Naive thymus-derived CD4-positive, alpha-beta T cell (primary cell): ENCODE measurements around the gene CD36. TPM values are rescaled to one million over a fixed set of nuclear protein-coding genes. Genes with fewer than 3 reads are reported as not detected.

Source experiments
- ATAC-seq: fragments of 150-1000 bp; cut with Tn5 transposase; 2 replicates; pipeline ENCODE4 v1.10.0; 2021; ENCODE audit warnings: mild to moderate bottlenecking, moderate library complexity
- CTCF ChIA-PET: fragments of 350-600 bp; sonication (Branson Sonifier 250); formaldehyde crosslinking; loops from one replicate; lab custom pipeline; 2021; ENCODE audit warnings: antibody characterized with exemption; lab: Charles Lee
- POLR2A ChIA-PET: fragments of 350-600 bp; sonication (Branson Sonifier 250); formaldehyde crosslinking; loops from one replicate; lab custom pipeline; 2021; ENCODE audit warnings: antibody characterized with exemption, inconsistent platforms; lab: Charles Lee
- DNase-seq, 9 donors: peaks; one replicate each; pipeline versions ENCODE4 v3.0.0 to v3.0.0-alpha.2; 2020 to 2022; ENCODE audit warnings: mixed read lengths in 1 of 9
- H3K27ac ChIP-seq: one replicate; pipeline ENCODE4 v1.7.0; 2013; ENCODE audit warnings: mild to moderate bottlenecking, low read depth, low read length, moderate library complexity
- H3K27me3 ChIP-seq, 2 donors: one replicate each; pipeline ENCODE4 v1.7.0; 2013; ENCODE audit warnings: low read length in 2 of 2, mild to moderate bottlenecking in 2 of 2, moderate library complexity in 2 of 2; ENCODE audit not compliant: control insufficient read depth in 2 of 2, insufficient read depth in 2 of 2
- H3K36me3 ChIP-seq, 3 experiments: 1 replicate in 2 of 3; 2 replicates in 1 of 3; pipeline ENCODE4 v1.7.0; 2013; ENCODE audit warnings: low read length in 3 of 3, mild to moderate bottlenecking in 3 of 3, moderate library complexity in 1 of 3; ENCODE audit not compliant: insufficient read depth in 3 of 3, control insufficient read depth in 2 of 3
- H3K4me1 ChIP-seq, 2 donors: one replicate each; pipeline ENCODE4 v1.7.0; 2013; ENCODE audit warnings: low read length in 2 of 2, mild to moderate bottlenecking in 2 of 2, moderate library complexity in 1 of 2; ENCODE audit not compliant: control insufficient read depth in 2 of 2, insufficient read depth in 2 of 2
- H3K4me3 ChIP-seq: 2 replicates; pipeline ENCODE4 v1.7.0; 2013; ENCODE audit warnings: mild to moderate bottlenecking, low read length
- H3K9me3 ChIP-seq, 3 experiments: 1 replicate in 2 of 3; 2 replicates in 1 of 3; pipeline ENCODE4 v1.7.0; 2013; ENCODE audit warnings: low read length in 3 of 3; ENCODE audit not compliant: control insufficient read depth in 2 of 3
- H3K27ac Mint-ChIP-seq, 9 donors: one replicate each; pipeline ENCODE4 v1.8.0; 2020 to 2022; ENCODE audit warnings: mixed read lengths in 9 of 9, mild to moderate bottlenecking in 8 of 9, moderate library complexity in 5 of 9, inconsistent platforms in 2 of 9
- H3K27me3 Mint-ChIP-seq, 5 donors: one replicate each; pipeline ENCODE4 v1.8.0; 2021 to 2022; ENCODE audit warnings: mixed read lengths in 5 of 5, mild to moderate bottlenecking in 1 of 5
- H3K36me3 Mint-ChIP-seq, 5 donors: one replicate each; pipeline ENCODE4 v1.8.0; 2020 to 2022; ENCODE audit warnings: mixed read lengths in 5 of 5, mild to moderate bottlenecking in 3 of 5, inconsistent platforms in 1 of 5
- H3K4me1 Mint-ChIP-seq, 7 donors: one replicate each; pipeline ENCODE4 v1.8.0; 2020 to 2022; ENCODE audit warnings: mixed read lengths in 7 of 7, mild to moderate bottlenecking in 3 of 7, inconsistent platforms in 1 of 7
- H3K4me3 Mint-ChIP-seq, 10 donors: one replicate each; pipeline ENCODE4 v1.8.0; 2020 to 2022; ENCODE audit warnings: mild to moderate bottlenecking in 10 of 10, mixed read lengths in 10 of 10, moderate library complexity in 6 of 10, inconsistent platforms in 2 of 10
- H3K9me3 Mint-ChIP-seq, 11 donors: one replicate each; pipeline ENCODE4 v1.8.0; 2020 to 2022; ENCODE audit warnings: mixed read lengths in 11 of 11, mild to moderate bottlenecking in 4 of 11, inconsistent platforms in 1 of 11, moderate library complexity in 1 of 11
- intact Hi-C, 2 donors: fragments of 100-400 bp; cut with micrococcal nuclease; formaldehyde crosslinking; loops; one replicate each; pipeline ENCODE4 v1.15.1; 2023
- polyA plus RNA-seq, 2 donors: library from polyadenylated mRNA; unstranded; fragments of 300-500 nt; fragmentation: Illumina TruSeq; gene quantifications; one replicate each; pipeline ENCODE4 v1.2.3, GENCODE V29; 2021
- total RNA-seq, 6 experiments: library from RNA in 5 of 6; stranded (reverse) in 5 of 6; gene quantifications; 1 replicate in 5 of 6; 2 replicates in 1 of 6; pipeline ENCODE4 v1.2.3 and lab custom pipeline; 2021 to 2026

Gene CD36
- total and polyA plus RNA-seq, 7 experiments from 2014 or later, result 0.16 to 109 (median 4.2) TPM; not detected in 1

GRCh38 chr7:80611353-80611752 is 27.1 kb upstream of the CD36 start:
- ChIA-PET POLR2A (no interaction called here), CTCF (no interaction called here)
- peaks cover 0 to 3% (median 0%) of the 10 kb centered on the region in 7 donors for H3K4me1 Mint-ChIP-seq
- H3K36me3 ChIP-seq, result no peaks in the 10 kb centered on the region
- no peak overlapping the region for H3K4me3 Mint-ChIP-seq
- no peak overlapping the region for H3K27ac Mint-ChIP-seq
- no peak for ATAC-seq
- no peaks in the 10 kb centered on the region for H3K4me1 ChIP-seq
- no peak for DNase-seq
- intact Hi-C loops, result no loop called here
- H3K9me3 Mint-ChIP-seq, result peaks cover 0 to 6% (median 0%) of the 10 kb centered on the region in 11 donors
- H3K9me3 ChIP-seq, result no peaks in the 10 kb centered on the region
- H3K27me3 ChIP-seq, result no peaks in the 10 kb centered on the region
- peaks cover 0 to 6% (median 0%) of the 10 kb centered on the region in 5 donors for H3K27me3 Mint-ChIP-seq
- H3K27ac ChIP-seq, result no peak overlapping the region
- no peaks in the 10 kb centered on the region for H3K36me3 Mint-ChIP-seq
- H3K4me3 ChIP-seq, result no peak overlapping the region

- Histone ChIP-seq H3K4me1 (no peaks in the 10 kb centered on the region), H3K9me3 (no peaks in the 10 kb centered on the region), H3K27me3 (no peaks in the 10 kb centered on the region), H3K4me3 (no peak overlapping the region), H3K36me3 (no peaks in the 10 kb centered on the region), H3K27ac (no peak overlapping the region)
- DNase-seq (no peak), ATAC-seq (no peak)
- intact Hi-C loops, result no loop called here
- no peaks in the 10 kb centered on the region for H3K36me3 Mint-ChIP-seq
- ChIA-PET POLR2A (no interaction called here), CTCF (no interaction called here)
- peaks cover 0 to 3% (median 0%) of the 10 kb centered on the region in 7 donors for H3K4me1 Mint-ChIP-seq
- H3K9me3 Mint-ChIP-seq, result peaks cover 0 to 6% (median 0%) of the 10 kb centered on the region in 11 donors
- peaks cover 0 to 6% (median 0%) of the 10 kb centered on the region in 5 donors for H3K27me3 Mint-ChIP-seq
- H3K27ac Mint-ChIP-seq, result no peak overlapping the region
- H3K4me3 Mint-ChIP-seq, result no peak overlapping the region
Observed at GRCh38 chr7:80611779-80612178, 26.7 kb upstream of the CD36 start.

GRCh38 chr7:80612880-80613279 is 25.6 kb upstream of the CD36 start:
- H3K4me3 ChIP-seq, result no peak overlapping the region
- H3K27me3 ChIP-seq, result no peaks in the 10 kb centered on the region
- H3K9me3 Mint-ChIP-seq, result peaks cover 0 to 6% (median 0%) of the 10 kb centered on the region in 11 donors
- DNase-seq, result no peak
- H3K27ac ChIP-seq, result no peak overlapping the region
- ChIA-PET POLR2A (no interaction called here), CTCF (no interaction called here)
- H3K27ac Mint-ChIP-seq, result no peak overlapping the region
- peaks cover 0 to 3% (median 0%) of the 10 kb centered on the region in 7 donors for H3K4me1 Mint-ChIP-seq
- peaks cover 0 to 6% (median 0%) of the 10 kb centered on the region in 5 donors for H3K27me3 Mint-ChIP-seq
- ATAC-seq, result peak; percentile 29
- no peaks in the 10 kb centered on the region for H3K36me3 Mint-ChIP-seq
- no peaks in the 10 kb centered on the region for H3K9me3 ChIP-seq
- intact Hi-C loops, result no loop called here
- H3K4me1 ChIP-seq, result no peaks in the 10 kb centered on the region
- no peaks in the 10 kb centered on the region for H3K36me3 ChIP-seq
- no peak overlapping the region for H3K4me3 Mint-ChIP-seq

GRCh38 chr7:80613519-80613918 is 24.9 kb upstream of the CD36 start:
- ATAC-seq, result no peak
- no peak for DNase-seq
- CTCF ChIA-PET, result no interaction called here

DNA sequence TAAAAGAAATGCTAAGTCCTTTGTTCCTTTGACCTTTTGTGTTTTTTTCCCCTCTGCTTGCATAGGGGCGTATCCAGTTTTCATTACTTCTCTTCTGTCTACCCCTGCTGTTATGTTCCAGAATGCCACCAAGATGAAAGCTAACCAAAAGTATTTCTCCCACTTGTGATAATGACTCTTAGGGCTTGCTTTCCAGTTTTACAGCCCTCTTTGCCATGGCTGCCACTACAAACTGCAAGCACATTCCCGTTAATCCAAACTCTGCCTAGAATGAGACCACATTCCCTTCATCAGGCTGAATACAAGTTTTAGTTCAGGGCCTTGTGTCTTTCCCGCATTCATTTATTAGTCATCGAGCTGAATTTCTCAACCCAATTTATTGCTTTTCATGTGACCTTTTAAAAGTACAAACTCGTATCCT is 23.6 kb upstream of the CD36 start:
- no peak for ATAC-seq
- Mint-ChIP-seq H3K27ac (no peak overlapping the region), H3K9me3 (peaks cover 0 to 10% (median 0%) of the 10 kb centered on the region in 11 donors), H3K36me3 (no peaks in the 10 kb centered on the region), H3K4me3 (no peak overlapping the region), H3K27me3 (peaks cover 0 to 5% (median 0%) of the 10 kb centered on the region in 5 donors), H3K4me1 (peaks cover 0 to 6% (median 0%) of the 10 kb centered on the region in 7 donors)
- Histone ChIP-seq H3K27ac (no peak overlapping the region), H3K4me3 (no peak overlapping the region), H3K4me1 (no peaks in the 10 kb centered on the region), H3K9me3 (no peaks in the 10 kb centered on the region), H3K36me3 (no peaks in the 10 kb centered on the region), H3K27me3 (no peaks in the 10 kb centered on the region)
- ChIA-PET CTCF (no interaction called here), POLR2A (no interaction called here)
- intact Hi-C loops, result no loop called here
- DNase-seq, result no peak

More at GRCh38 chr7:80613519-80613918, 24.9 kb upstream of the CD36 start:
- no peaks in the 10 kb centered on the region for H3K9me3 ChIP-seq
- POLR2A ChIA-PET, result no interaction called here
- Mint-ChIP-seq H3K27me3 (peaks cover 0 to 6% (median 0%) of the 10 kb centered on the region in 5 donors), H3K4me1 (peaks cover 0 to 5% (median 0%) of the 10 kb centered on the region in 7 donors), H3K9me3 (peaks cover 0 to 8% (median 0%) of the 10 kb centered on the region in 11 donors), H3K4me3 (no peak overlapping the region), H3K36me3 (no peaks in the 10 kb centered on the region), H3K27ac (no peak overlapping the region)
- intact Hi-C loops, result no loop called here
- H3K4me3 ChIP-seq, result no peak overlapping the region
- no peak overlapping the region for H3K27ac ChIP-seq
- no peaks in the 10 kb centered on the region for H3K27me3 ChIP-seq
- no peaks in the 10 kb centered on the region for H3K36me3 ChIP-seq
- H3K4me1 ChIP-seq, result no peaks in the 10 kb centered on the region

DNA sequence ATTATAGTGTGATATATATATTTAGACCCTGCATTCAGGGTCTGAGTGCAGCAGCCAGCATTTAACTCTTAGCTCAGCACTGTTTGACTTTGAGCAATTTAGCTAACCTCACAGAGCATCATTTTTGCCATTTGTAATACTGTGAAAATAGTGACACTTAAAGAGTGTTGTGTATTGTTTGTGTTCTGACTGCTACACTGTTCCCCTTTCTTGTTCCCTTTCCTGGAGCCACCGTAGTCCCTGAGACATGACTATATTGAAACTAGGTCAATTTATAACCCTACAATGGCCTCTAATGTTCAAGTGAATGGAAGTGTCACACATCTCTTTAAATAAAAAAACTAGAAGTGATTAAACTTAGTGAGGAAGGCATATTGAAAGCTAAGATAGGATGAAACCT is 20.3 kb upstream of the CD36 start:
- H3K4me1 ChIP-seq, result no peaks in the 10 kb centered on the region
- Mint-ChIP-seq H3K27me3 (peaks cover 0 to 10% (median 0%) of the 10 kb centered on the region in 5 donors), H3K4me1 (peaks cover 0 to 4% (median 0%) of the 10 kb centered on the region in 7 donors), H3K27ac (no peak overlapping the region), H3K36me3 (peaks cover 0 to 5% (median 0%) of the 10 kb centered on the region in 5 donors), H3K4me3 (no peak overlapping the region), H3K9me3 (peaks cover 0 to 15% (median 0%) of the 10 kb centered on the region in 11 donors)
- H3K36me3 ChIP-seq, result no peaks in the 10 kb centered on the region
- ChIA-PET CTCF (no interaction called here), POLR2A (interaction anchor here (0.6 kb wide), 1 partner anchor 28 kb away, joined by 3 read pairs; no protein-coding TSS in a partner anchor)
- no peak overlapping the region for H3K27ac ChIP-seq
- intact Hi-C loops, result no loop called here
- H3K9me3 ChIP-seq, result no peaks in the 10 kb centered on the region
- no peak overlapping the region for H3K4me3 ChIP-seq
- peak; percentile 68 for ATAC-seq
- no peak for DNase-seq
- no peaks in the 10 kb centered on the region for H3K27me3 ChIP-seq

- DNase-seq (no peak), ATAC-seq (no peak)
- H3K27ac Mint-ChIP-seq, result no peak overlapping the region
- H3K4me3 ChIP-seq, result no peak overlapping the region
- peaks cover 0 to 10% (median 0%) of the 10 kb centered on the region in 5 donors for H3K27me3 Mint-ChIP-seq
- H3K36me3 ChIP-seq, result no peaks in the 10 kb centered on the region
- POLR2A ChIA-PET, result no interaction called here
- peaks cover 0 to 6% (median 0%) of the 10 kb centered on the region in 7 donors for H3K4me1 Mint-ChIP-seq
- H3K4me1 ChIP-seq, result no peaks in the 10 kb centered on the region
- H3K36me3 Mint-ChIP-seq, result peaks cover 0 to 5% (median 0%) of the 10 kb centered on the region in 5 donors
- intact Hi-C loops, result no loop called here
- no peak overlapping the region for H3K27ac ChIP-seq
- H3K27me3 ChIP-seq, result no peaks in the 10 kb centered on the region
- no peak overlapping the region for H3K4me3 Mint-ChIP-seq
- H3K9me3 Mint-ChIP-seq, result peaks cover 0 to 15% (median 0%) of the 10 kb centered on the region in 11 donors
- CTCF ChIA-PET, result no interaction called here
- H3K9me3 ChIP-seq, result no peaks in the 10 kb centered on the region
Observed at GRCh38 chr7:80619741-80620140, 18.7 kb upstream of the CD36 start.
